ENCODE data around the gene COPB2.

- TF ChIP-seq CTCF (IDR thresholded peaks at IDR 0.05; ENCODE audit: low read depth, low read length, poor library complexity, severe bottlenecking), result no peak
- TF ChIP-seq EZH2phosphoT487 (IDR thresholded peaks at IDR 0.05; ENCODE audit: borderline replicate concordance, low read length), result no peak
Measured at GRCh38 chr3:139343895-139344856, 45.3 kb downstream of the COPB2 start, which contains the start of gene MRPS22.
